GM18499 (cell line): Measurements from ENCODE around the gene FILIP1.

Experiments used
- ATAC-seq: cut with Tn5 transposase; IDR thresholded peaks from one replicate; pipeline ENCODE4 v1.9.1; 2021; ENCODE audit warnings: moderate number of reproducible peaks; ENCODE audit not compliant: insufficient read depth, unreplicated experiment

Gene FILIP1

DNA sequence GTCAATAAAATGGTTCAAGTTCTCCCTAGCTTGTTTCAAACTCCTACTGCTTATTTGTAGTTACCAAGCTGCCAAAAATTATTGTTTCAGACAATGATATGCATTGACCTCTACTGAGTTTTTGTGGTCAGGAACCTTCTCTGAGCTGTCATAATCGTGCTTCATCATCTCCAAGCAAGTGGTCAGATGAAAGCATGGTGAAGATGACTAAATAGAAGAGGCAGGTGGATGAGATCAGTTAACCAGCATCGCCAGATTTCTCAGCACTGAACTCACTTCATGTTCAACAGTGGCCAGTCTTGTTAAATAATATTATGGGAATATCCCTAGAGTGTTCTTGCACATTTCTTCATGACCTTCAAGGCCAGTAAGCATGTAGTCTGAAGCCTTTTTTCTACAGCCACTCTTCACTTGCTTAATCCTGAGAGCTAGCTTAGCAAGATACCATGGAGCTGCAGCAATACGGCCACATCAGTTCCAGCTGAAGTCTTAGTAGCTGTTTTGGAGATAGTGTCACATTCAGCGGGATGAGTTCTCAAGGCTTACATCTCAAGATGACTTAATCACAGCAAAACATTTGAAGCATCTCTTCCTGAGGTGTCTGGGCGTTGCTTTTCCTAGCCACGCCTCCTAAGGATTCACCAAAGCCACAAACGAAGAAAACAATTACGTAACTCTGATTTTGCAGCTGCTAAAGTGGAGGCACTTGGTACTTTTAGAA, 107.4 kb downstream of the FILIP1 start:
- no peak for ATAC-seq

DNA sequence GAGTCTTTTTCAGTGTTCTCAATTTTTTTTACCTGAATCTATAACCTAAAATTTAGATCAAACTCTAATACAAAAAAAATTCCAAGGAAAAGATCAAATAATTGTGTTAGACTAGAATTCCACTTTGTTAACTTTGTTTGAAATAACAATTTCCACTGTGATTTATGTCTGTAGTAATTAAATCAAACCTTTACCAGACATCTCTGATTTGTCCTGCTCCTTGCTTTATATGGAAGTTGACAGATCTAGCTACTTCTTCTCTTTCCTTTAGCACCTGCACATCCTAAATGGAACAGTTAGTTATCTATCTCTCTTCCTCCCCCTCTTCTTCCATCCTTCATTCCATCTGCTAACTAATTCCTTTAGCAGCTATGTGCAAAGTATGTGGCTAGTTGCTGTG, 109.5 kb downstream of the FILIP1 start:
- ATAC-seq, result no peak

DNA sequence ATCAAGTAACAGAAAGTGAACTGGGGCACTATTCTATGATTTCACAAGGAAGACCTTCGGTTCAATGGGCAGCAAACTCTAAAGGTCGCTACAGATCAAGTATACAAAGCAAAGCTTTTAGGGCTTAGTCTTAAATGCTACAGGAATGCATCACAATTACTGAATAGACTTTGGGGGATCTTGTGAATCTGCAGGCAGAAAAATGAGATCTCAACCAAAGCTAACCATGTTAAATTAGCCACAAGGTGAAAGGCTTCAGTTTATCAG, 111.0 kb downstream of the FILIP1 start:
- no peak for ATAC-seq

DNA sequence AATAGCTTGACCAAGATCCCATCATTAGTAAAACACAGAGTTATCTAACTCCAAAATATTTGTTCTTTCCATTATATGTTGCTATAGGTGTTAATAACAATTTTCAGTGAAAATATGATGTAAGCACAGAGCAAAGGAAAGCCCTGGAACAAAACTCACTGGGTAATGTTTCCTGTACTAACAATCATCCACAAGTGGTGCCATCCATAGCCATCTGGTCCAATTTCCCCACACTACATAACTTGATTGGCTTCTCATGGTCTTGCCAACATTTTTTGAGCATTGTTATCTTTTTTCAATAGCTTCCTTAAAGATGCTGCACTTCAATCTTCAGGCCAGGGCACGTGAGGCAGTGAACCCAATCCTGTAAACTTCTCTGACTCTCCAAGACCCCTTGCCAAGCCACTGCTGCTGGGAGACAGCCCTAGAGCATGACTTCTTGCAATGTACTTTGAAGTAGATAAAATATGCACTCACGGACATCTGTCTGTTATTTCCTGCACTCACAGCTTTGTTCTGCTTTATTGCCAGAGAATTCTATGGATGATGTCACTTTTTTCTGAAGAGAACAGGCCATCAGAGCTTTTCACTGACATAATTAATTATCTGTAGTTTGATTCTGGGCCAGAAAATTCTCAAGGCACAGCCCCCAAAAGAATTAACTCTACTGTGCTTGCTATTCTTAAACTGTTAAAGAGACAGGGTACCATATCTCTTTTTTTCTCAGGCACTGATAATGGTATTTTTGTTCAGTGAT, 111.5 kb downstream of the FILIP1 start:
- ATAC-seq, result no peak

DNA sequence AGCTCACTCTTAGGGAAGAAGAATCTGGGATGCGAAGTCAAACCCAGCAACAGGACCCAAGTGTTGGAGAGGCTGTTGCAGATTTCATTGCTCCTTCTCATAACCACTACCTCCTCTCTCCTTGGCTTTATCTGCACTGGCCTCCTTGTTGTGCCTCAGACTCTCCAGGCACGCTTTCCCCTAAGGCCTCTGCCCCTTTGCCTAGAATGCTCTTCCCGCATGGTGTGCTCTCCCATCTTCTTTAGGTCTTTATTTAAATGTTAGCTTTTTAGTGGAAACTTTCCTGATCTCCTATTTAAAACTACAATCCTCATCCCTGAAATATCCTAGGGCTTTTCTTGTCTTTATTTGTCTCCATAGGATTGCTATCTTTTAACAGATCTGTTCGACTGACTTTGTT, 114.1 kb downstream of the FILIP1 start:
- no peak for ATAC-seq

DNA sequence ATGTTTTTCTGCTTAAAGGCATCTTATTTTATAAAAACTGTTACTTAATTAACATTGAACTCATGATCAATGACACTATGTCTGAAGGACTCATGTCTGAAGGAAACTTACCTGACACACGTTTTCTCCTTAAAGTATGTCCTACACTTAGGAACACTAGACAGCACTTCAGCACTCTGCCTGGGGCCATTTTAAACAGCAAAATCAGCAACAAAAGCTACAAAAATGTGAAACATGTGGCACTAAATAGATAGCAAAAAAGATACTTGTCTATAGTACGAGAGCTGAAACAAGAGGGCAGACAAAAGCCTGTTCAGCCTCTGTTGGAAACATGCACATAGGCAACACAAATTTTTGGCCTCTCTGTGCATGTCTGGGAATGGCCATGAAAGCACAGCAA, 115.5 kb downstream of the FILIP1 start:
- no peak for ATAC-seq

DNA sequence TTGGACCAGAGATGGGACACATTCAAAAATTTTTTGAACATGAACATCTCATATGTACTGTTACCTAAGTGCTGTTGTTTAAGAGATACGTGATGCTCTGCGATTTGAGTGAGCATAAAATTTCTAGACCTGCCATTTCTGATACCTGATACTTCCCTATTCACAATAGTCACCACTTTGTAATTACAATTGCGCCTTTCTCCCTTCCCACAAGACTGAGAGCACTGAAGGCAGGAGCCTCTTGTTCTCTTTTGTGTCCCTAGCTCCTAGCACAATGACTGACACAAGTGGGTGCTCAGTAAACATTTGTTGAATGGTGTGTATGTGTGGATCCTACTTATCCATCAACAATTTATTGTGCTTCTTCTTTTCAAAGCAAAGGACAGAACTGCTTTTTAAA, 116.2 kb downstream of the FILIP1 start:
- ATAC-seq, result no peak

DNA sequence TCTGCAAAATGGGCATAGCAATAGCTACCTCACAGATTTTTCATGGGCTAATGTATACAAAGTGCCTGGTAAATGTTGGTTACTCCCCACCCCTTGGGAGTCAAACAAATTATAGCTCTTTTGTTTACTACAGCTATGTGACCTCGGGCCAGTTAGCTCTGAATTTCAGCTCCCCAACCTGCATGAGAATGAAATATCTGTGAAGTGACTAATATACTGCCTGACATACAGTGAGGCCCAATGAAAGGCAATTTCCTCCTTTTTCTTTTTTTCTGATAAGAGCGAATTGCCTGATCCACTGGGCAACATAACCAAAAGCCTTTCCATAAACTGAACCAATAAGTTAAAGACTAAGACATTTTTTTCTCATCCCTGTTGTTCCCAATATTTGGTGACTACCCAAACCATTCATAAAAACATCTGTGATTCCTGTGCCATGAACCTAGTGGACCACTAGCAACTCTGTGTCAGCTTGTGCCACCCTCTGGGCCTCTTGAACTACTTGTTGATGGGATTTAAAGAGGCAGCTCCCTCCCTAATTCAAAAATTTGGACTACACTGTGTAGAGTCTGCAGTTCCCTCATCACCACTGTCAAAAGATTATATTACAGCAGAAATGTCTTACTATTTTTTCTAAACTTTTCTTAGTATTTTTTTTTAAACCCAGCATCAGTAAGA, 117.1 kb downstream of the FILIP1 start:
- ATAC-seq, result no peak

DNA sequence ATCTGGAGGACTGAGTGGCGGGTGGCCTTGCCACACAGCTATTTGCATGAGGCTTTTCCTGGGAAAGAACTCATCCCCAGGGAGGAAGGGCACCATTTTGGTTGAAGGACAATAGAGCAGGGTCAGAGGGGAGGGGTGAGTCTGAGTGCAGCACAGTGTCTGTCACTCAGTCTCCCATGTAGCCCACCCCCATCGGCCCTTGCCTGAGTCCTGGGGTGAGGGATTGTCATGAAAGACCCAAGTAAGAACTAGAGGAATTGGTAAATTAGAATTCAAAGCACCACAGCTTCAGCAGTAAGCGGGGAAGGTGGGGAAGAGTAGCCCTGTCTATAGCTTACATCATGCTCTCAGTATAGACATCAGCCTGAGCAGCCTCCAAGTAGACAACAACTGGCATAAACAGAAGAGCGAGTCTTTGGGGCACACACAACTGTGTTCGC, 118.6 kb downstream of the FILIP1 start:
- no peak for ATAC-seq

DNA sequence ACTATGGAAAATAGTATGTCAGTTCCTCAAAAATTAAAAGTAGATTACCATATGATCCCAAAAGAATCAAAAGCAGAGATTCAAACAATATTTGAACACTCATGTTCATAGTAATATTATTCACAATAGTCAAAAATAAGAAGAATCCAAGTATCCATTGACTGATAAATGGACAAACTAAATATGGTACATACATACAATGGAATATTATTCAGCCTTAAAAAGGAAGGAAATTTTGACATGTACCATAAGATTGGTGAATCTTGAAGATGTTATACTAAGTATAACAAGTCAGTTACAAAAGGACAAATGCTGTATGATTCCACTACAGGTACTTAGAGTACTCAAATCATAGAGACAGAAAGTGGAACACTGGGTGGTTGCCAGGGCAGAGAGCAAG, 120.7 kb downstream of the FILIP1 start:
- no peak for ATAC-seq

DNA sequence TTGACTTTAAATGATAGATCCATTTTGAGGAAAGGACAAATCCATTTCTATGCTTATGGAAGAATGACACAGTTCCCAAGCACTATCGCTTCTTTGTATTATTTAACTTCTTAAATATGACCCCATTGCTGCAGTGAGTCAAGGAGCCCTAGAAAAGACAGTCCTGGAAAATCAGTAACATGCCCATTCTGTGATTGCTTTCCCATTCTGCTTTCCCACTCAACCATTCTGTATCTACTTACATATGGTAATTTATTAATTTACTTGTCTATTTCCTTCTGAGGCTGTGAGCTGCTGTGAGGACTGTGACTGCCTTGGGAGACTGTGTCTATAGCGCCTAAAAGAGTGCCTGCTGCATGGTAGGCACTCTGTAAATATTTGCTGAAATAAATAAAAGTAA, 123.6 kb downstream of the FILIP1 start:
- ATAC-seq, result no peak

DNA sequence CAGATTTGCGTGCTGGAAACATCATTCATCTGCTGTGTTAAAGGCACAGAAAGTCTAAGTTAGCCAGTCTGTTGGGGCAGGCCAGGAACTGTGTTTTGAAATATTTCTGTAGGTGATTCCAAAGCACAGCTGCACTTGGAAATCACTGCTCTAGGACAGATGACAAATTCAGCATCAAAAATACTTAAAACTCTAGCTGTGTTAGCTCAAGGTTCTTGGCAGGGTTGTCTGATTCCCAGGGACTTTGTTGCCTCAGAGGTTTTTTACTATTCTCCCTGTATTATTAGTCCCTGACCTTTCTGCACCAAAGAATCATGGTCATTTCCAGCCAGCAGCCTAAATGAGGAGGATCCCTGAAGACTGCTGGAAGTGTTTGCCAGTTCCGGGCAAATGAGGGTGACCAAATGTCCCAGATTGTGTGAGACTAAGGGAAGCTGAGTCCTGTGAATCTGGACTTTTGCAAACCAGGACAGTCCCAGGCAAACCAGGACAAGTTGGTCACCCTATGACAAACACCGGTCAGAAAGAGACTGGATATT, 124.7 kb downstream of the FILIP1 start:
- no peak for ATAC-seq

DNA sequence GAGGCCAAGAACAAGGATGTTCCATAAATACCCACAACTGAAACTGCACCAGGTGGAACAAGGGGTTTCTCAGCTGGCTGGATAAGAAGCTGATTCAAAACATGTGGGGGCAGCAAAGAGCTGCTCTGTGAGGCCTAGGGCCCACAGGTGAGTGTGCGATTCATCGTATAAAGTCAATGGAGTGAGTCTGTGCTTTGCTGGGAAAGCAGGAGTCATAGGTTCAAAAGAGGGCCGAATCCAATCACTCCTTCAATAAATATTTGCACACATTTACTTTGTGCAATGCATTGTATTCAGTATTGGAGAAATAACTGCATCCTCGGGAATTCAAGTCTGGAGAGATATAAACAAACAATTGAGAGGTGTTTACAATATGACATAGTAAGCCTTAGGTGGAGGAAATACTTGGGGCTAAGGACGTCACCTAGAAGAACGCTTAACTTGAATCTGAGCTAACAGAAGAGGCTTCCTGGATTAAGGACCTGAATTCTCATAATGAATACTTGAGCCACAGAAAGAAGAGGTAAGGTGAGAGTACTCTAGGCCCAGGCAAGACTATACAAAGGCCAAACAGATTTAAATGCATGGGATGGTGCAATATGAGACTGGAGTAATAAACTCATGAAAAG, 125.3 kb downstream of the FILIP1 start:
- ATAC-seq, result no peak

DNA sequence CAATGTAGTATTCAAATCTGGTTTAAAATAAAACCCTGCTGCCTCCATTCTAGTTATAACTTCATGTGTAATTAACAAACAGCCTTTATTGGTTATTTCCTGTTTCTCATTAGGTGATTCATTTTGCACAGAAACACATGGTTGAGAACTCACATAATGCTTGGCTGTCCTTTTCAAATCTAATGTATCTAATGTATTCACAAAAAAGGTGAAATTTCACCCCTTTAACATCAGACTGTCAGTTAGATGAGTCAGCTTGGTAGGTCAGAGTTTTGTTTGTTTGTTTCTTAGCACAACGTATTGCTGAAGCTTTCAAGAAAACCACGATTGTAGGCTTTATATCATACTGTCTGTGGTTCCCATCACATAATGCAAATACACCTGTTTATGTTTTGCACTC, 130.3 kb downstream of the FILIP1 start:
- ATAC-seq, result no peak

DNA sequence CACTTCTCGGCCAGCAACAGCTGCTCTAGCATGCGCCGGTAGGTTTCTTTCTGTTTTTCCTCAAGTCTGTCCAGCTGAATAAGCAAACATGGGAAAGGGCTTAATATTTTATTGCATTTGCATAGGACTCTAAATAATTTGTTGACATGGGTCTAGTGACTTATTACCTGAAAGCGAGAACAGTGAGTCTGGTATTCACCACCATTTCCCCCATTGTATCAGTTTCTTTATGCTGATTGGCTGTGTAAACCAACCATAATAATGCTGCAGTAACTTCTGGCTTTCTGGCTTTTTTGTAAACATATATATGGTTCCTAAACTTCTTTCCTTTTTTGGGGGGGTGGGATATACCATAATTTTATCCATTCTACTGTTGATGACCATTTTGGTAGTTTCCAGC, 140.0 kb downstream of the FILIP1 start:
- no peak for ATAC-seq

DNA sequence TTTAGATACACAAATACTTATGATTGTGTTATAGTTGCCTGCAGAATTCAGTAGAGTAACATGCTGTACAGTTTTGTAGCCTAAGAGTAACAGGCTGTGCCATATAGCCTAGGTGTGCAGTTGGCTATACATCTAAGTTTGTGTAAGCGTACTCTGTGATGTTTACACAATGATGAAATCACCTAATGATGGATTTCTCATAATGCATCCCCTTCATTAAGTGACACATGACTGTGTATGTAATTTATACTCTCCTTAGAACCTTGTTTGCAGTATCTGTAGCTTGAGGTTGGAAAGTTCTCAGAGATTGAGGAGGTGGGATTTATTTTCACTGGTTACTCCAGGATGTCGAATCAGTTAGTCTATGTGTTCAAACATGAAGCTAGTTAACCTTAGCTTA, 142.0 kb downstream of the FILIP1 start:
- no peak for ATAC-seq

DNA sequence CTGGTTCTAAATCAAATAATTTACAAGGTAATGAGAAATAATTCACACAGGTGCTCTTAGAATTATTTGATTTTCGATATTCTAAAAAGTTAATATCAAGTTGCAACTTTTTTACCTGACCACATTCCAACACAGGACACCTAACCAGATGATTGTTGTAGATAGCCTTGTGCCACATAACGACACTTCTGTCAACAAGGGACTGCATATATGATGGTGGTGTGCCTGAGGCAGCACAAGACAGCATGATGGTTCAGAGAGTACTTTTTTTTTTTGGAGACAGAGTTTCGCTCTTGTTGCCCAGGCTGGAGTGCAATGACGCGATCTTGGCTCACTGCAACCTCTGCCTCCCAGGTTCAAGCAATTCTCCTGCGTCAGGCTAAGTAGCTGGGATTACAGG, 142.8 kb downstream of the FILIP1 start:
- ATAC-seq, result no peak

DNA sequence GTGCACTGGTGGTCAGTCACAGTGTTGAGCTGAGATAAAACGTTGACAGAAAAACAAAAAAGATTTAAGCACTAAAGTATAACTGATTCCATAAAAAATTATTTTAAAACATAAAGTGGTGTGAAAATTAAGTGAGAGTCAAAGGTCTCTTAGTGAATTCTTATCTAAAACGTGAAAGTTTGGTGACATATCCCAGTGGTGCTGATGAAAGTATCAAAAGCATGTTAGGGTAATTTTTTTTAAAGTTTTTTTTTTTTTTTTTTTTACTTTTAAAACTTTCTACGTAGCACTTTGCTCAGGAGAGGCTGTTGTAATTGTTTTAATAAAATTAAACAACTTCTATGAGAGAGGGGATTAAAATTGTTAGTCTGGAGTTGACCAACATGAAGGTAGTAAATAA, 143.4 kb downstream of the FILIP1 start:
- ATAC-seq, result no peak

DNA sequence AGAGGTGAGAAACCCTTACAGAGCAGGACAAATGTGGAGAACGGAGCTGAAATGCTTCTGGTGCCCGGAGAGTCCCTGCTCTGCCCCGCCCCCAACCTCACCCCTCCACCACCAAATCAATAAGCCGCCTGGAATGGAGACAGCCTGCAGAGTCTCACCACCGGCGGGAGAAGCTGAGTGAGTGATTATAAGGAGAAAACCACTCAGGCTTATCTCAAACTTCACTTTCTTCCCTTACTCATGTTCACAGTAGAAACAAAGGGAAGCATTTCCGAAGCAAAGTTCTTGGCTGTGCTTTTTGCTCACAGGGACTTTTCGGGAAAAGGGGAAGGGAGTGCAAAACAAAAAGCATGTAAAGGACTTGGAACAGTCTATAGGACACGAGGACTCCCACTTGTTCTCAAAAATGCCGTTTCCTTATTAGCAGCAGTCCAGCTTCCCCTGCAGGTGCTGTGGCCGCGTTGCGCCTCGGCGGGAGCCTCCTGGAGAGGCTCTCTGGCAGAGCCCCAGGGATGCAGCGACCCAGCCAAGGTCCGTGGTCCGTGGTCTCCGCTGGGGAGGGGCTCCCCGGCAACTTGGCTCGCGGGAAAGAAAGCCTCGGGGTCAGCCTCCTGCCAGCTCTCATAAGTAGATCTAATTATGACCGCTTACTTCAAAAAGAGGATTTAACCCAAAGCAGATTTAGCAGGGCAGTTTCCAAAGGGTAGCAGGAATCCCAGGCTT, 144.2 kb downstream of the FILIP1 start:
- ATAC-seq, result no peak

DNA sequence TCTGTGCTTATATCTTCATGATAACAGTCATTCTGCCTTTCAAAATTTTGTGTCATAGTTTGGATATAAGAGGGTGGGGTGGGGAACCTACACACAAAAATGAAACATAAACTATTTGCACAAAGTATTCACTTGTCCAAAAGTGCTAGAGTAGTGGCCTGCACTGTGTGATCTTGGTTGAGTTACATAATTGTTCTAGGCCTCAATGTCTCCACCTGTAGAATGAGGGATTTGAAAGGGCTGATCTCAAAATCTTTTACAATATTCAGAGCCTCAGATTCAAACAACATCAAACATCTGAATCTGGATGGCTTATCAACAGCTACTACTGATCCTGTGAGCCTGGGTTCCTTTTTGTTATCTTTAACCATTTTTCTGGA, 144.7 kb downstream of the FILIP1 start:
- no peak for ATAC-seq
